ENCODE measurements around the gene ITPRIPL2.

GRCh38 chr16:19167710-19168370, 54.1 kb downstream of the ITPRIPL2 start, which contains the start of gene SYT17:
- TF ChIP-seq CTCF (conservative IDR thresholded peaks at IDR 0.05; ENCODE audit: low read length): no peak
- TF ChIP-seq EZH2phosphoT487 (IDR thresholded peaks at IDR 0.05; ENCODE audit: borderline replicate concordance): no peak

All from Loucy (cell line).